ENCODE results near the gene KIAA1671.

DNA sequence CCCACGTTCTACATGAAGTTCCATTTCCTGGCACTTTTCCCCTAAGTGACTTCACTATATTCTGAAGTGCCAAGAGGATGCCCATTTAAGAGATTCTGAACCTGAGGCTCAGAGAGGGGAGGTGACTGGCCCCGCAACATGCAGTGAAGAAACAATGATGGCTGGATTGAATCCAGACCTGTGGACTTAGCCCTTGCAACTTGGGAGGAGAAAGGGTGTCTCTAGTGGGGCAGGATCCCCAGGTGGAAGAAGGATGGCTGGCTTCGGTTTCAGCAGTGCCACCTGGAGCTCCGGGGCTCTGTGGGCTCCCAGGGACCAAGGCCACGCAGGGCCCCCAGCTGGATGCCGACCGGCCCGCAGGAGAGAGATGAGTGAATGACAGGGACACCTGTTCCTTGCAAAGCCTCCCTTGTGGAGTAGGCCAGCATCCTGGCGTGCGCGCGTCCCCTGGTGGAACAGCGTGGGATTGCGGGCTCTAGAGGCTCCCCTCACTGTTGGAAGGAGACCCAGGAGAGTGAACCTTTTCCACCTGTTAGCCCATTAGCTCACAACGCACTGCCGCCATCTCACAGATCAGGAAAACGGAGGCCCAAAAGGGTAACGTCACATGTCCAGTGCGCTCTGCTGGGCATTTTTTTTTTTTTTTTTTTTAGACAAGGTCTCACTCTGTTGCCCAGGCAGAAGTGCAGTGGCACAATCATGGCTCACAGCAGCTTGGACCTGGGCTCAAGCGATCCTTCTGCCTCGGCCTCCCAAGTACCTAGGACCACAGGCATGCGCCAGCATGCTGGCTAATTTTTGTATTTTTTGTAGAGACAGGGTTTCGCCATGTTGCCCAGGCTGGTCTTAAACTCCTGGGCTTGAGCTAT, 104.7 kb downstream of the KIAA1671 start:
- TF ChIP-seq POLR2A (IDR thresholded peaks at IDR 0.05; ENCODE audit: low read depth, low read length) (no peak), POLR2AphosphoS5 (IDR thresholded peaks at IDR 0.05; ENCODE audit: low read depth, low read length) (no peak), TAF1 (IDR thresholded peaks at IDR 0.05; ENCODE audit: low read depth, low read length) (no peak), PAX5 (IDR thresholded peaks at IDR 0.05; ENCODE audit: insufficient read depth, low read length, severe bottlenecking) (no peak), POU2F2 (IDR thresholded peaks at IDR 0.05; ENCODE audit: low read depth, low read length) (no peak), SPI1 (IDR thresholded peaks at IDR 0.05; ENCODE audit: low read depth, low read length) (no peak)

All from GM12891 (cell line).